Stimulated activated CD8-positive, alpha-beta memory T cell treated with anti-CD3 and anti-CD28 coated beads, Interleukin-4, amount 100 ng/mL, for 24 hours (primary cell): ENCODE measurements around the gene CTNNA1.
"Not testable (repeated sequence)": the region's sequence is repeated elsewhere in the genome, so short reads cannot be mapped to it uniquely, and the experiment has no call there.

ENCODE experiments used
- DNase-seq: peaks from one replicate; pipeline ENCODE4 v3.0.0-alpha.2; 2020; ENCODE audit warnings: low read depth

CTNNA1 gene

GRCh38 chr5:138809391-138809790 lies 56.2 kb downstream of the CTNNA1 start:
- no peak for DNase-seq

DNA sequence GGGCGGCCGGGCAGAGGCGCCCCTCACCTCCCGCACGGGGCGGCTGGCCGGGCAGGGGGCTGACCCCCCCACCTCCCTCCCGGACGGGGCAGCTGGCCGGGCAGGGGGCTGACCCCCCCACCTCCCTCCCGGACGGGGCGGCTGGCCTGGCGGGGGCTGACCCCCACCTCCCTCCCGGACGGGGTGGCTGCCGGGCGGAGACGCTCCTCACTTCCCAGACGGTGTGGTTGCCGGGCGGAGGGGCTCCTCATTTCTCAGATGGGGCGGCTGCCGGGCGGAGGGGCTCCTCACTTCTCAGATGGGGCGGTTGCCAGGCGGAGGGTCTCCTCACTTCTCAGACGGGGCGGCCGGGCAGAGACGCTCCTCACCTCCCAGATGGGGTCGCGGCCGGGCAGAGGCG lies 57.6 kb downstream of the CTNNA1 start:
- DNase-seq = not testable (repeated sequence)

DNA sequence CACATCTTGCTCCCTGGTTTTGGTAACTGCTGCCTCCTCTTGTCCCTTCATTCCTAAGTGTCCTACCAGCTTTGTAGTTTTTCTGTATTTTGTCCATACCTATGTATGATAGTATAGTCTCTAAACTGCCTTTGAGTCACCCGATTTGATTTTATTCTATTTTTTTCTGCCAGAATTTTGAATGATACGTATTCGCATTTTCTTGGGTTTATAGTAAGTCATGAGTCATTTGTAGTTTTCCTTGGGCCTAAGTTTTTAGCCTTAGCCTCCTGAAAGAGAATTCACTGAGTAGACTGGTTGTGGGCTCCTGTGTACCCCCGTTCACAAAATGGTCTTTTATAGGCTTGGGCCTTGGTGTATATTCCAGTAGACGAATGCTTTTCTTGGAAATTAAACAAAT lies 62.3 kb downstream of the CTNNA1 start:
- no peak for DNase-seq

DNA sequence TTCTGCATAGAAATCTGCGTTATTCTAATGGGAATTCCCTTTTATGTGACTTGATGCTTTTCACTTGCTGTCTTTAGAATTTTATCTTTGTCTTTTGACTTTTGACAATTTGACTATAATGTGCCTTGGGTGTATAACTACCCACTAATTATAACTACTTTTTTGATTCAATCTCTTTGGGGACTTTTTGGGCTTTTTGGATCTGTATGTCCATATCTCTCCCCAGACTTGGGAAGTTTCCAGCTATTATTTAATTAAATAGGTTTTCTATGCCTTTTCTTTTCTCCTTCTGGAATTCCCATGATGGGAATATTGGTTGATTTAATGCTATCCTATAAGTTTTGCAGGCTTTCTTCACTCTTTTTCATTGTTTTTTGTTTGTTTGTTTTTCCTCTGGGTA lies 64.0 kb downstream of the CTNNA1 start:
- DNase-seq = no peak

DNA sequence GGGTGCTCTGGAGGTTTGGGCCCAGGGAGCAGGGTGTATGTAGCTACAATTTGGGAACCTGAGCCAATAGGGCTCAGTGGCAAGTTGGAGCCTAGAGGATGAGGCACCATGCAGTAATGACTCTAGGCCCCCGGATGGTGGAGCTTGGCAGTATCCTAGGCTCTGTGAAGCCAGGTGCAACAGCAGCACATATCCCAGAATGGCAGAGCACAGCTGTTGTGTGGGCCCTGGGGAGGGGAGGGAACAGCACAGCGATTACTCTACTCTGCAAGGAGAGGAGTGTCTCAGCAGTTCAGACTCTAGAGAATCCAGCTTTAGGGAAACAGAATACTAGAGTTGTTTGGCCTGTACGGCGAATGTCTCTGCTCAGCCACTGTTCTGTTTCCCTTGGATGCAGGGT lies 65.9 kb downstream of the CTNNA1 start:
- DNase-seq = no peak

- DNase-seq = no peak
Observed at GRCh38 chr5:138820695-138821094, 67.5 kb downstream of the CTNNA1 start.

- DNase-seq = no peak
Observed at GRCh38 chr5:138824516-138824915, 71.3 kb downstream of the CTNNA1 start.

DNA sequence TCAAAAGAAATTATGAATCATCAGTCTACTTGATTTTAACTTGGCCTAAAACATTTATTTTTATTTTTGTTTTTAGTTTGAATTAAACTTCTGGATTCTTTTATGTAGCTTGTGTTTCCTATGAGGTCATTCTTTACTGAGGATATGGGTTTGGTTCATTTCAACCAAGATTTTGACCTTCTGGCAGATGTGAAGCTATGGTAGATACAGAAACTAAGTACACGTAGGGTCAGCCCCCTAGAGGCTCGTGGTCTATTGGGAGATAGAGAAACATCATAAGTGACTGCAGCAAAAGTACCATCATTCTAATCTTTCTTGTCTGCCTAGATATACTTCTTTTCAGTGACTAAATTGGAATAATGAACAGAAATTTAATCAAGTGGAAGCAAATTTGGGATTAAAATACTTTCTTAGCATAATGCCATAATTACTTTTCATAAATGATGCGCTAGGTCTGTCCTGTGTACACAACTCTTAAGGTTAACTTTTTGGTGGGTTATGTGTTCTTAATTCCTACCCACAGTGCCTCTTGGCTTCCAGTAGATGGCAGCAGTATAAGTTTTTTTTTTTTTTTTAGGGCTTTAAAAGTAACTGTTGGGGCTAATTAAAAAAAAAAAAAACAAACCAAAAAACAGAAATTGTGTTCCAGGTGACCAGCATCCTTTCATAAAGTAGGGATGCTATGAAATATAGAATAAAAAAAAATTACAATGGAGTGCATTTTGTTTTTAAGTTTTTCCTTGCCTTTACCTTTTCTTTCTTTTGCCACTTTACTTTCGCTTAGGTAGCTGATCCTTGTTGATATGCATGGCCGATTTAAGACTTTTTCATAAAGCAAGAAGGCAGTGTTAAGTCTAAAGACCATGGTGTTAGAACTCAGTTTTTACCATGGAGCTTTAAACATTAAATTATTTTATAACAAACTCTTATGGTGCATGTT lies 72.0 kb downstream of the CTNNA1 start:
- DNase-seq = no peak

DNA sequence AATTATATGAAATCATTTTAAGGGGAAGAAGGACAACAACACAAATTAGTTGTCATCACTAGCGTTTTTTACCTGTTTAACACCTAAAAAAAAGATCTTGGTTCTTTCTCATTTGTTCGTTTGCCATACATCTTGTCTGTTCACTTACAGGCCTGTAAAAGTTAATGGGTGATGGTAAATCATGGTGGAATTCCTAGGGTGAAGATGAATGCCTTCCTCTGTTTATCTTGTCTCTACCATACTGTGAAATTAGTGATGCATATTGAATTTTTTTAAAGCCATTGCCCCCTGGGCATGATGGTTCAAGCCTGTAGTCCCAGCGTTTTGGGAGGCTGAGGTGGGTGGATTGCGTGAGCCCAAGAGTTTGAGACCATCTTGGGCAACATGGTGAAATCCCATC lies 75.3 kb downstream of the CTNNA1 start:
- DNase-seq = no peak

GRCh38 chr5:138829341-138829740 lies 76.1 kb downstream of the CTNNA1 start:
- no peak for DNase-seq

- no peak for DNase-seq
Observed at GRCh38 chr5:138831703-138832102, 78.5 kb downstream of the CTNNA1 start.

- no peak for DNase-seq
Observed at GRCh38 chr5:138832218-138832617, 79.0 kb downstream of the CTNNA1 start.

- DNase-seq = no peak
Observed at GRCh38 chr5:138833080-138833479, 79.9 kb downstream of the CTNNA1 start.

DNA sequence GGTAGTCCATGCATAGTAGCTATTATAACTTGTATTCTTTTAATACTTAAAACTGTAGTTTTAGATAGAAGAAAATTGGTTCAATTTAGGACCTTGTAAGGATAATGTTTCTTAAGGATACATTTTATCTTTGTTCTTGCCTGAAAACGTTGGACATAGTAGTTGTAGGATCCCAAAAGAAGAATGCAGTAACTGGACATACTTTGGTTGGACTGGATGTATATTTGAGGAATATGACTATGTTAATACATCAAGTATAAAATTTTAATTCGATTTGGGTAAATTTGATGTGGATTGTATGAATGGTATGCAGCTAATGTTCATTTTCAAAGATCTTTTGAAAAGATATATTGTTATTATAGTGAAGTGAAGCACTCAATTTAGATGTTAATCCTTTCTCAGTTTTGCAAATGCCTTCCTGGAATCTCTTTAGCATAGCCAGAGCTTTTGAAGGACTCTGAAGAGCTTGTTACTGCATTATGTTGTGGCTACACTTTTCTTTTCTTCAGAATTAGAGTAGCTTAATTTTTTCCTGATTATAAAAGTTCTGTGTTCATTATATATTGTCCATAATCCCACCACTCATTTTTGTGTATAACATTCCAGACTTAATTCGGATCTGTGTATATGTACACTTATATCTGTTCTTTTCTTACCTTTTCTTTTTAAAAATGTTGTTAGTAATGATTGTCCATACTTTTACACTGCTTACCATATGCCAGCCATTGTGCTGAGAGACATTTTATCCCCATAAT lies 80.7 kb downstream of the CTNNA1 start:
- DNase-seq = no peak

DNA sequence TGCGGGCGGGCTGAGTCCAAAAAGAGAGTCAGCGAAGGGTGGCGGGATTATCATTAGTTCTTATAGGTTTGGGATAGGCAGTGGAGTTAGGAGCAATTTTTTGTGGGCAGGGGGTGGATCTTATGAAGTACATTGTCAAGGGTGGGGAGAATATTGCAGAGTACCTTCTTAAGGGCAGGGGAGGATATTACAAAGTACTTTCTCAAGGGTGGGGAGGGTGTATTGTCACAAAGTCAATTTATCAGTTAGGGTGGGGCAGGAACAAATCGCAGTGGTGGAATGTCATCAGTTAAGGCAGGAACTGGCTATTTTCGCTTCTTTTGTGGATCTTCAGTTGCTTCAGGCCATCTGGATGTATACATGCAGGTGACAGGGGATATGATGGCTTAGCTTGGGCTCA lies 81.6 kb downstream of the CTNNA1 start:
- not testable (repeated sequence) for DNase-seq

- DNase-seq = no peak
Observed at GRCh38 chr5:138837160-138837559, 83.9 kb downstream of the CTNNA1 start.

DNA sequence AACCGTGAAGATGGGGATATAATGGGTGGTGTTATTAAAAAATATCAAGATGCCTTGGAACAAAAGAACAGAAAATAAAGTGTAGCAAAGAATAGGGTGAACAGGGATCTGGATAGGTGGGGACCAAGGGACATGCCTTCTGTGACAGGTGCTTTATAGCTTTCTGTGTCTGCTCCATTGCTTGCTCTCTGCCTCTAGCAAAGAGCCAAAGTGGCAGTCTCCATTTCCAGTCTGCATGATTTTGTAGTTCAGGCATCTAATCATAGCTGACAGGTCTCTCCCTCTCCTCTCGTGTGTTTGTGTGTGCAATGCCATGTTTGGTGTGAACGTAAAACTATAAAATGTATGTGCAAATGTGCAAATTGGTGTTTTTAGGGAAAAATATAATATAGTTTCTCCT lies 86.9 kb downstream of the CTNNA1 start:
- no peak for DNase-seq

GRCh38 chr5:138841531-138841930 lies 88.3 kb downstream of the CTNNA1 start:
- DNase-seq = no peak

- DNase-seq = no peak
Observed at GRCh38 chr5:138843316-138844124, 90.3 kb downstream of the CTNNA1 start.

GRCh38 chr5:138844125-138844461 lies 90.9 kb downstream of the CTNNA1 start:
- no peak for DNase-seq

GRCh38 chr5:138844812-138845513 lies 91.7 kb downstream of the CTNNA1 start:
- DNase-seq = no peak

DNA sequence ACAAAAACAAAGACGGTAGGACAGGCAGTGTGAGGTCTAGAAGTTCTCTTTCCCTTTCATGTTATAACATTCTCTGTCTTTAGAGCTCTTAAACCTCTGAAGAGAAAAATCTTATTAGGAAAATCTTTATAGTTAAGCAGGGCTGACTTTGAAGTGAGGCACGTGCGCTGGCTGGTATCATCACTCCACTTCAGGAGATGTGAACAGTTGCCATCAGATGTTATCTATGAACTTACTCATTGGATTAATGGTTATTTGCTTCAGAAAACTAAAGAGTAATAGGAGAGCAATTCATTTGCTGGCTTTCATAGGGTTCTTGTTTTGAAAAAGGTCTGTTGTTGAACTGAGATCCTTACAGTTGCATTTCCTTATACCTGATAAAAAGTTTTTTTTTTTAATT lies 96.2 kb downstream of the CTNNA1 start:
- no peak for DNase-seq
